Tongue (tissue), 2 donors: ENCODE data around the gene FGD5. TPM values are rescaled to one million over a fixed set of nuclear protein-coding genes. Genes with fewer than 3 reads are reported as not detected.

ENCODE experiments used
- DNase-seq: peaks from one replicate; pipeline ENCODE4 v3.0.0-alpha.2; 2015
- total RNA-seq: library from RNA; depleted of rRNA; stranded (reverse); fragments of >200 nt; gene quantifications from one replicate; pipeline ENCODE4 v1.2.3, GENCODE V29; 2014

Gene FGD5
- total RNA-seq, 1 donor from 2014 or later, result 26.1 TPM

- no peak for DNase-seq
Observed at GRCh38 chr3:14832975-14833722, 14.4 kb downstream of the FGD5 start.

- DNase-seq, result no peak
Observed at GRCh38 chr3:14834121-14834520, 15.4 kb downstream of the FGD5 start.

- no peak for DNase-seq
Observed at GRCh38 chr3:14834807-14835466, 16.2 kb downstream of the FGD5 start.

DNA sequence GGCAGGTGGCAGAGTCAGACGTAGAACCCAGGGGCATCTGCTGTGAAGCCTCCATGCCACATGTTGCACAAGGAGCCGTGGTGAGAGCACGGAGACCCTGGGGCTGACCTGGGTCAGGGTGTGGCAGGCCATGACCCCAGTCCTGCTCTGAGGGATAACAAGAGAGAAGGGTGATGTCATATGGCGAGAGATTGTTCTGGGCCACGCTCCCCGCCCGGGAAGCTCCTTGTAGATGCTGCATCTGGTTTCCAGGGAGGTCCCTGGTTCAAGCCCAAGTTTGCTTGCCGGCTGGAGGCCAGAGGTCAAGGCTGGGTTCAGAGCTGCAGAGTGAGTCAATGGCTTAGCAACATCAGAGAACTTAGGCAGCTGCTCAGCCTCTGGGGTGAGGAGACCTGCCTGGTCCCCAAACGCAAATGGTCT lies 17.3 kb downstream of the FGD5 start:
- no peak for DNase-seq

- DNase-seq, result no peak
Observed at GRCh38 chr3:14837186-14837877, 18.6 kb downstream of the FGD5 start.

GRCh38 chr3:14837878-14838258 lies 19.1 kb downstream of the FGD5 start:
- no peak for DNase-seq

DNA sequence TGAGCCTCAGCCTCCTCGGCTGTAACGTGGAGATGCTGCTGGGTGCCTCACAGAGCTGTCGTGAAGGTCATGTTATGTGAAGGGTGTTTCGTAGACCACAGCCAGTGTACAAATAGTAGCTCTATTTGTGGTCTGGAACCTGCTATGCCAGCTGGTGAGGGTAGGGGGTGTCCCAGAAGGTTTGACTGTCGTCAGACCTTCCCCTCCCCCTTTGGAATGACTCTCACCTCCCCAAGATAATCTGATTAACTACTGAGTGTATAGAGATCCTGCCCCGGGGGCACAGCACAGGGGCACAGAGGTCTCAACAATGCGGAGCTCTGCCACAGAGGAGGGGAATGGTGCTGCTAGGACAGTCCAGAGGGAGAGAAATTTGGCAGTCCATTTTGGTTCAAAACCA lies 20.5 kb downstream of the FGD5 start:
- DNase-seq, result no peak

- no peak for DNase-seq
Observed at GRCh38 chr3:14841836-14842235, 23.1 kb downstream of the FGD5 start.

GRCh38 chr3:14842277-14842676 lies 23.5 kb downstream of the FGD5 start:
- DNase-seq, result no peak

DNA sequence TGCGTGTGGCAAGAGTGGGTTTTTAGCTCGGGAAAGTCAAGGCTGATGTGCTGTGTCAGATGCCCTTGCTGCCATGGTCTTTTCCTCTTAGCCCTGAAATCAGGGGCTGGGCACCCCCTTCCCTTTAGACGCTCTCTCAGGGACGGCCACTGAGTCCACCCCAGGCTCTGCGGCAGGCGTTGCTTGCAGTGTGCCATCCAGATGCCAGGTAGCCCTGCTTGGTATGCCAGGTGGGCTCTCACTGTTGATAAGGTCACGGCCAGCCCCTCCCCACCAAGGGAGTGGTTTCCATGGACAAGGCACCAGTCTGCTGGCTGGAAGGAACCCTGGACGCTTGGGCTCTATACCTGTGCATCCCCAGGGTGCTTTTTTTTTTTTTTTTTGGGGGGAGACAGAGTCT lies 24.6 kb downstream of the FGD5 start:
- DNase-seq, result no peak

- DNase-seq, result no peak
Observed at GRCh38 chr3:14844386-14845170, 25.8 kb downstream of the FGD5 start.

GRCh38 chr3:14845180-14845579 lies 26.4 kb downstream of the FGD5 start:
- no peak for DNase-seq

- no peak for DNase-seq
Observed at GRCh38 chr3:14845826-14846225, 27.1 kb downstream of the FGD5 start.

- no peak for DNase-seq
Observed at GRCh38 chr3:14846226-14846880, 27.6 kb downstream of the FGD5 start.

GRCh38 chr3:14847613-14848541 lies 29.1 kb downstream of the FGD5 start:
- no peak for DNase-seq

GRCh38 chr3:14848906-14849305 lies 30.1 kb downstream of the FGD5 start:
- DNase-seq, result no peak

- DNase-seq, result peak; percentile 52
Observed at GRCh38 chr3:14849638-14850230, 31.0 kb downstream of the FGD5 start.

DNA sequence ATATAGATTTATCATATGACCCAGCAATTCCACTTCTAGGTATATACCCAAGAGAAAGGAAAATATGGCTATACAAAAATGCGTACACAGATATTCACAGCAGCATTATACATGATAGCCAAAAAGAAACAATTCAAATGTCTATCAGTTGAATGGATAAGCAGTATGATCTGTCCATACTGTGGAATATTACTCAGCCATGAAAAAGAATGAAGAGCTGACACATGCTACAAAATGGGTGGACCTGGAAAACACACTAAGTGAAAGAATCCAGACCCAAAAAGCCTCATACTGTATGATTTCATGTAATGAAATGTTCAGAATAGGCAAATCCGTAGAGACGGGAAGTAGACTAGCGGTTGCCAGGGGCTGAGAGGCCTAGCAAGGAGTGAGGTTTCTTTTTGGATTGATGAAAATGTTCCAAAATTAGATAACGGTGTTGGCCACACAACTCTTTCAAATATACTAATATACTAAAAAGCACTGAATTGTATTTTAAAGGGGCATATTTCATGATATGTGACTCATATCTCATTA lies 33.4 kb downstream of the FGD5 start:
- no peak for DNase-seq

DNA sequence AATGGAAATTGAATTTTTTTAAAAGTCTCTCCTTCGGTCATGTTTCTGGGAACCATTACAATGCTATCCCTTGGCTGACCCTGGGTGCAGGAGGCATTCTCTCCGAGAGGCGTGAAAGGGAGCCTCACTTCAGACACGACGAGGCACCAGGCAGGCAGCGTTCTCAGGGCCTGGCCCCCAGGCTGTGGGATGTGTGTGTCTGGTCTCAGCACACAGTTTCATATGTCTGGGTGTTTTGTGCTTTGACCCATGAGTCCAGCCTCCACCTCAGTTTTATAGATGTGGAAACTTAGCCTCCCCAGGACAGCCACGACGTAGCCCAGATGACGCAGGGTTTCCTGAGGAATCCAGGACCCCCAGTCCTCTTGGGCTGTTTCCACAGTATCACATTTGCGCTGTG lies 34.0 kb downstream of the FGD5 start:
- DNase-seq, result peak; percentile 64

DNA sequence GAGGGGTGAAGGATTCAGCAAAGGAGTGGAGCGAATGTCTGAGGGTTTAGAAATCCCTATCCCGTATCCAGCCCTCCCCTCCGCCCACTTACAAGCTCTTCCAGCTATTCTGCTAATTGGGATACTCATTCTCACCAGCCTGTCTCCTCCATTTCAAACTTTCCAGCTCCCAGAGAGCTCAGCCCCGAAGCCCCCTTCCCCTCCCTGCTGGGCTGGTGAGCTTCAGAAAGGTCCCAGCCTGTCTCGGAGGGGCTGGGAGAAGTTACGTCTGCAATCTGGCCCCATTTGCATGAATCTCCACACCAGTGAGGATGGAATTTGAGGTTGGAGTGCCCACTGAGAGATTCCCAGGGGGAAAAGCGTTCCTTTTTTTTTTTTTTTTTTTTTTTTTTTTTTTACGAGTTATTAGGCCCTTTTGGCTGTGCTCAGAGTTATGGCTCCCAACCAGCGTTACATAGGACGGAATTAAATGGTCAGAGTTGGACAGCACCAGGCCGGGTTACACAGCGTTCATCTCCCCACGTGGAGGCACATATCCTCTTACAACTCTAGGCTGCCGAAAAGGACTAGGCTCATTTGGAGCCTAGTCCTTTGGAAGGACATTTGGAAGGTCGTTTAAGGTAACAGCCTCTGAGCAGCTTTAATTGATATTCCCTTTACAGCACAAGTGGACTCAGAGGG lies 34.6 kb downstream of the FGD5 start:
- peak; percentile 52 for DNase-seq
